Skin epidermis (tissue), 12 donors: ENCODE results near the gene IQSEC1.

Experiments used
- H3K27ac ChIP-seq, 21 experiments: fragments of 200-600 bp; sonication (generic) in 11 of 21; one replicate each; pipeline ENCODE4 v1.5.0; 2020; ENCODE audit warnings: mild to moderate bottlenecking in 3 of 21, inconsistent platforms in 2 of 21, moderate library complexity in 2 of 21
- H3K4me3 ChIP-seq, 7 experiments: fragments of 200-600 bp; sonication (generic) in 2 of 7; one replicate each; pipeline ENCODE4 v1.5.0; 2020; ENCODE audit warnings: inconsistent platforms in 2 of 7, mild to moderate bottlenecking in 2 of 7, moderate library complexity in 1 of 7

The IQSEC1 gene

GRCh38 chr3:12982619-12983101 lies 90.6 kb downstream of the IQSEC1 start:
- no peak overlapping the region for H3K4me3 ChIP-seq
- no peak overlapping the region for H3K27ac ChIP-seq

- Histone ChIP-seq H3K4me3 (no peak overlapping the region), H3K27ac (no peak overlapping the region)
These were observed 91.6 kb downstream of the IQSEC1 start for GRCh38 chr3:12981306-12982275.

GRCh38 chr3:12980596-12981290 lies 92.5 kb downstream of the IQSEC1 start:
- H3K4me3 ChIP-seq = no peak overlapping the region
- H3K27ac ChIP-seq = no peak overlapping the region

- Histone ChIP-seq H3K27ac (no peak overlapping the region), H3K4me3 (no peak overlapping the region)
These were observed 93.2 kb downstream of the IQSEC1 start for GRCh38 chr3:12979947-12980487.

- H3K4me3 ChIP-seq = no peak overlapping the region
- no peak overlapping the region for H3K27ac ChIP-seq
These were observed 93.9 kb downstream of the IQSEC1 start for GRCh38 chr3:12979151-12979946.

GRCh38 chr3:12978682-12979081 lies 94.5 kb downstream of the IQSEC1 start:
- Histone ChIP-seq H3K4me3 (no peak overlapping the region), H3K27ac (no peak overlapping the region)

GRCh38 chr3:12977117-12977808 lies 96.0 kb downstream of the IQSEC1 start:
- Histone ChIP-seq H3K27ac (no peak overlapping the region), H3K4me3 (no peak overlapping the region)

- Histone ChIP-seq H3K4me3 (no peak overlapping the region), H3K27ac (no peak overlapping the region)
These were observed 97.3 kb downstream of the IQSEC1 start for GRCh38 chr3:12975748-12976522.

- no peak overlapping the region for H3K4me3 ChIP-seq
- H3K27ac ChIP-seq = no peak overlapping the region
These were observed 98.4 kb downstream of the IQSEC1 start for GRCh38 chr3:12974819-12975218.

- no peak overlapping the region for H3K4me3 ChIP-seq
- H3K27ac ChIP-seq = no peak overlapping the region
These were observed 98.9 kb downstream of the IQSEC1 start for GRCh38 chr3:12974334-12974733.

GRCh38 chr3:12973827-12974226 lies 99.4 kb downstream of the IQSEC1 start:
- H3K4me3 ChIP-seq = no peak overlapping the region
- no peak overlapping the region for H3K27ac ChIP-seq

- Histone ChIP-seq H3K4me3 (no peak overlapping the region), H3K27ac (no peak overlapping the region)
These were observed 100.2 kb downstream of the IQSEC1 start for GRCh38 chr3:12972781-12973702.

- Histone ChIP-seq H3K4me3 (no peak overlapping the region), H3K27ac (no peak overlapping the region)
These were observed 101.2 kb downstream of the IQSEC1 start for GRCh38 chr3:12972043-12972442.

GRCh38 chr3:12970684-12971083 lies 102.5 kb downstream of the IQSEC1 start:
- Histone ChIP-seq H3K4me3 (no peak overlapping the region), H3K27ac (no peak overlapping the region)

GRCh38 chr3:12969486-12969885 lies 103.7 kb downstream of the IQSEC1 start:
- H3K27ac ChIP-seq = no peak overlapping the region
- no peak overlapping the region for H3K4me3 ChIP-seq

- Histone ChIP-seq H3K27ac (no peak overlapping the region), H3K4me3 (no peak overlapping the region)
These were observed 104.7 kb downstream of the IQSEC1 start for GRCh38 chr3:12968541-12968940.

GRCh38 chr3:12967606-12968351 lies 105.5 kb downstream of the IQSEC1 start:
- peak overlapping the region; percentile 47 to 85 (median 69) for H3K4me3 ChIP-seq
- peak overlapping the region; percentile 22 to 88 (median 72) for H3K27ac ChIP-seq
